HG03354 (cell line): Measurements from ENCODE around the gene METTL22.
"Not testable (repeated sequence)": the region's sequence is repeated elsewhere in the genome, so short reads cannot be mapped to it uniquely, and the experiment has no call there.

Source experiments
- ATAC-seq: cut with Tn5 transposase; IDR thresholded peaks from one replicate; pipeline ENCODE4 v1.9.1; 2021; ENCODE audit warnings: mild to moderate bottlenecking; ENCODE audit not compliant: unreplicated experiment, poor library complexity, severe bottlenecking

The METTL22 gene

GRCh38 chr16:8630255-8630953 is 8.9 kb downstream of the METTL22 start:
- no peak for ATAC-seq

- ATAC-seq, result no peak
Measured at GRCh38 chr16:8631373-8631772, 9.9 kb downstream of the METTL22 start.

DNA sequence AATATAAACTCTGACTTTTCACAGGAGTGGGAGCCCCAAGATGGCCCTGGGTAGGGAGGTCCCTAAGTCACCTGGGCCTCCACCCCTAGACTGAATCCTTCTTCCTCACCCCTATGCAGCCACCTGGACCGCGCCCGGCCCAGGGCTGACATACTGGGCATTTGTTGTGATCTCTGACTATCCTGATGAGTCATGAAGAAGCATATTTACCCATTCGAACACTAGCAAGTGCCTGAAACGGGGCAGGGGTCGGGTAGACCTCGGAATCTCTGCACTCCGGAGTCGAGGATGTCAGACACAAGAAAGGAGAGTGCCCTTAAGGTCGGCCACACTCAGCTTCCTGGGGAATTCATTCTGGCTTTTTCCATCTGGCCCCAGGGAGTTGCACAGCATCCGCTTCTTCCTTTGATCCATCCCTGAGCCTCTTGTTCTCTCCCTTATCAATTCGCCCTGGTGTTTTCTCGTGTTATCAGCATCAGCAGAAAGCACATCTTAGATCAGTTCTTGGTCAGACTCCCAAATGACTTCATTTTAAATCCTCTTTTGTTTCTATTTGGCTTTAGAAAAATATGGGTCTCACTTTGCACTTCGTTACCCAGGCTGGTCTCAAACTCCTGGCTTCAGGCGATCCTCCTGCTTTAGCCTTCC is 10.4 kb downstream of the METTL22 start:
- no peak for ATAC-seq

- no peak for ATAC-seq
Measured at GRCh38 chr16:8632675-8633182, 11.2 kb downstream of the METTL22 start.

- no peak for ATAC-seq
Measured at GRCh38 chr16:8634991-8635736, 13.7 kb downstream of the METTL22 start.

DNA sequence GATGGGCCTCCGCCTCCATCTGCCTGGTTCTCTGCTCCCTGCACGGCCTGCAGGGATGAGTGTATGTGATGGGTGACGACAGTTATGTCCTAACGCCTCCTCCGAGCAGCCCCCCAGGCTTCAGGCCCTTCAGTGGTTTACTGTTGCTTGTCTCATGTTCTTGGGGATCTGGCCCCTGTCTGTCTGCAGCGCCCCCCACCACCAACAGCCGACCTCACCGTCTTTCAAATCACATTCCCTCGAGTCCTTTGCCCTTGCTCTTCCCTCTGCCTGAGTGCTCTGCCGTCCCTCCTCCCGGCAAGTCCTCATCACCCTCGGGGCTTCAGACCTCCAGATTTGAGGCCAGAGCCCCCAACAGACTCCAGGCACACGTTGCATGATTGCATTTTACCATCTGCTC is 18.2 kb downstream of the METTL22 start:
- ATAC-seq, result no peak

GRCh38 chr16:8641671-8642070 is 20.2 kb downstream of the METTL22 start:
- ATAC-seq, result no peak

DNA sequence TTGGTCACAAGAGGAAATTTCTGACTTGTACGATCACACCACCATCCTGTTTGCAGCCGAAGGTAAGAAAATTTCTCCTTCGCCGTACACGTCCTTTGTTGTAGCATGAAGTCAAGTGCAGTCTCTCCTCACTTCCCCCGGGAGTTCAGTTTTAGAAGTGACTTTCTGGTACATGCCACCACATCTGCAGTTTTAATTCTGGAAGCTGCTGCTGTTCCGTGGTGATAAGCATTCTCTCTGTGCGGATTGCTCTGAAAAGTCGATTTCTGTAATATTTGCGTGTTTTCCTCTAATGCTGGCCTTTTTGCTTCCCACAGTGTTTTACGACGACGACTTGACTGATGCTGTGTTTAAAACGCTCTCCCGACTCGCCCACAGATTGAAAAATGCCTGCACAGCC is 20.6 kb downstream of the METTL22 start:
- ATAC-seq, result no peak

DNA sequence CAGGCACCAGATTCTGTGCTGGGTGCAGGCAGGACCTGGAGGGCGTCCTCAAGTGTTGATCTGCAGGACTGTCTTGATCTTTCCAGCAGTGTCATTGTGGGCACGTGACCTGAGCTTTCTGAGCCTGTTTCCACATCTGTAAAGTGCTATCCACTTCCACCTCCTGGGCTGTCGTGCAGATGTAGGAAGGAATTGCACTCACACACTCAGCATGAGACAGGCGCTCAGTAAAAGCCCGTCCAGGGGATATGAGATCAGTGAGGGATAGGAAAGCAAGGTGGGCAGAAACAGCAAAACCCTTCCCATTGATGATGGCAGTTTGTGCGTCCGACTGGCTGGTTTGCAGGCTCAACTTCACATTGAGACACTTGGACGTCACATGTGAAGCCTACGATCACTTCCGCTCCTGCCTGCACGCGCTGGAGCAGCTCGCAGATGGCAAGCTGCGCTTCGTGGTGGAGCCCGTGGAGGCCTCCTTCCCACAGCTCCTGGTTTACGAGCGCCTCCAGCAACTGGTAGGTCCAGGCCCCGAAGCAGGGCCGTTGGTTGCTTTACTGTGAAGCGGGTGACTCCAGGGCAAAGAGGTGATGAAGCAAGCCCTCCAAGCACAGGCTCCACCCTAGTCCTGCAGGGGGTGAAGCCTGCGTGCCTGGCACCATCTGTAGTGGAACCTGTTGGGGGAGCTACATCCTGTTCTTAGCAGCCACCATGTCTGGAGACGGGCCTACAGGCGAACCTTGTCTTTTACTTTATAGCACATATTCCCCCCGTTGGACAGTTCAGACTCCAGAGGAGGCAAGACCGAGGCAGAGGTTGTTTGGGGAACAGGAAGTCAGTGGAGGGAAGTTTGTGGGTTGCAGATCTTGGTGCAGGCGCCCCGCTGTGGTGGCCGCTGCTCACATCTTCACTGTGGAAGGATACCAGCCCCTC is 23.0 kb downstream of the METTL22 start:
- ATAC-seq, result no peak

- no peak for ATAC-seq
Measured at GRCh38 chr16:8645141-8645521, 23.6 kb downstream of the METTL22 start.

GRCh38 chr16:8645831-8646230 is 24.3 kb downstream of the METTL22 start:
- no peak for ATAC-seq

DNA sequence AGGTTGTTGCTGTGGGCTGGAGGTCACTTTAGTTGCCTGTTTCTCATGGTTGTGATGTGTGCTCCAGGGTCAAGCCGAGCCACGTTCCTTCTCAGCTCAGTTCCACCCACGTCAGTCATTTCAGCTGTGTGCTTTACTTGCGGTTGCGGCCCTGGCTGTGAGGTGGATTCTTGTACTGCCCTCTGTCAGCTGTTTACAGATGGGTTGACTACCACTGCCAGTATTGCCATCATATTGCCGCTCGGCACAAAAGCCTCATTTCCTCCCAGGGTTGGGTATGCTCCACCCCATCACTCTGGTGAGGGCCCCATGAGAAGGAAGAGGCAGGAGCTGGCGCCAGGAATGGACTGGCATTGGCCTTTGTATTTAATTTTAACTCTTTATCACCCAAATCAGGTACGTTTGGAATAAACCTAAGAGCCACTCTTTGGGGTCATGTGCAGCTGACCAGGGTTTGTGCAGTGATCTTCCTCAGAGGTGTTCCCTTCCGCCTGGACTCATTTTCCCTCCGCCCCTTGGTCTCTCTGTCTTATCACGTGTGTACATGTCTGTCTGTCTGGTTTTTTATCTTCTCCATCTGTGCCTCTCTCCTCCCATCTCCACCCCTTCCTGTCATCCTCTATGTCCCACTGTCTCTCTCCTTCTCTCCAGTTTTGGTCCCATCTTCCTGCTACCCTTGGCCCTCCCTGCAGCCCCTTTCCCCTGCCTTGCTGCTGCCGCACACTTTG is 25.0 kb downstream of the METTL22 start:
- ATAC-seq, result no peak

DNA sequence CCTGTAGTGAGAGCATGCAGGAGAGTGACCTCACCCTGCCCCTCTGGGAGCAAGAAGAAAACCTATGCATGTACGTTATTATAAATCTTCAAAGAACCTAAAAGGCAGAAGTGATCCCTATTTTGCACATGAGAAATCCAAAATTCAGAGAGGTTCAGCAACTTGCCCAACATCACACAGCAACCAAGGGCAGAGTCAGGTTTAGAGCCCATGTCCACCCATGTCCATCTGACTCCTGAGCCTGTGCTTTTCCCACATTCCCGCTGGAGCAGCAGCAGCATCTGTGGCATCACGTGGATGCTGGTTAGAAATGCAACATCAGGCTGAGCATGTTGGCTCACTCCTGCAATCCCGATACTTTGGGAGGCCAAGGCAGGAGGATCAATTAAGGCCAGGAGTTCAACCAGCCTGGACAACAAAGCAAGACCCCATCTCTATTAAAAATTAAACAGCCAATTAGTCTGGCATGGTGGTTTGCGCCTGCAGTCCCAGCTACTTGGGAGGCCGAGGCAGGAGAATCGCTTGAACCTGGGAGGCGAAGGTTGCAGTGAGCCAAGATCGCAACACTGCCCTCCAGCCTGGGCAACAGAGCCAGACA is 26.3 kb downstream of the METTL22 start:
- ATAC-seq, result no peak

GRCh38 chr16:8648877-8649276 is 27.4 kb downstream of the METTL22 start:
- ATAC-seq, result no peak

GRCh38 chr16:8649829-8650554 is 28.5 kb downstream of the METTL22 start:
- no peak for ATAC-seq

DNA sequence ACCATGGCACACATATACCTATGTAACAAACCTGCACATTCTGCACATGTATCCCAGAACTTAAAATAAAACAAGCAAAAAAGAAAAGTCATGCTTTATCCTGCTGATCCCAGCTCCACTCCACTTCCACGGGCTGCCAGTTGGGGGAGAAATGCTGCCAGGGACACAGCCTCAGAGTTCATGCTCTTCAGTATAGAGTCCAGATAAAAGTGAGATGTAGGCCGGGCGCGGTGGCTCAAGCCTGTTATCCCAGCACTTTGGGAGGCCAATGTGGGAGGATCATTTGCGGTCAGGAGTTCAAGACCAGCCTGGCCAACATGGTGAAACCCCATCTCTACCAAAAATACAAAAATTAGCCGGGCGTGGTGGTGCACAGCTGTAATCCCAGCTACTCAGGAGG is 30.5 kb downstream of the METTL22 start:
- ATAC-seq, result not testable (repeated sequence)

- peak; percentile 82 for ATAC-seq
Measured at GRCh38 chr16:8655184-8655717, 33.8 kb downstream of the METTL22 start.

- no peak for ATAC-seq
Measured at GRCh38 chr16:8656376-8656775, 34.9 kb downstream of the METTL22 start.
